Body of pancreas (tissue), 4 donors: ENCODE data around the gene TMEM235. TPM values are rescaled to one million over a fixed set of nuclear protein-coding genes. Genes with fewer than 3 reads are reported as not detected.

Experiments
- ATAC-seq: fragments of 150-250 bp; one replicate; pipeline ENCODE4 v1.9.1; 2016
- DNase-seq, 4 donors: peaks; one replicate each; pipeline ENCODE4 v3.0.0-alpha.2; 2019
- H3K27ac ChIP-seq, 4 donors: fragments of 200-600 bp; sonication (generic); 1 replicate in 3 of 4; 2 replicates in 1 of 4; pipeline versions ENCODE4 v1.5.1 to v1.6.1; 2016 to 2019; ENCODE audit warnings: mild to moderate bottlenecking in 1 of 4, mixed read lengths in 1 of 4, moderate library complexity in 1 of 4
- H3K27me3 ChIP-seq, 2 donors: fragments of 200-600 bp; sonication (generic); one replicate each; pipeline ENCODE4 v1.6.0; 2016; ENCODE audit warnings: mild to moderate bottlenecking in 1 of 2
- H3K36me3 ChIP-seq, 2 donors: fragments of 200-600 bp; sonication (generic); replicated peaks in 1 of 2; 2 replicates each; pipeline ENCODE4 v1.5.1; 2016; ENCODE audit warnings: low read depth in 2 of 2; ENCODE audit not compliant: insufficient read depth in 1 of 2
- H3K4me1 ChIP-seq: fragments of 200-600 bp; sonication (generic); one replicate; pipeline ENCODE4 v1.6.0; 2016
- H3K4me3 ChIP-seq, 2 donors: fragments of 200-600 bp; sonication (generic); 1 replicate in 1 of 2; 2 replicates in 1 of 2; pipeline ENCODE4 v1.5.1; 2016 to 2019
- H3K9me3 ChIP-seq, 3 donors: fragments of 200-600 bp; sonication (generic); 1 replicate in 2 of 3; 2 replicates in 1 of 3; pipeline ENCODE4 v1.5.1; 2016
- POLR2A ChIP-seq, 3 donors: fragments of 450-650 bp; IDR thresholded peaks; one replicate each; pipeline ENCODE4 v1.6.1; 2016; ENCODE audit warnings: antibody characterized with exemption in 3 of 3, mild to moderate bottlenecking in 2 of 3
- WGBS, 2 donors: methylation state at CpG; one replicate each; pipeline ENCODE4 v1.1.5; 2017; 5-methylcytosine and 5-hydroxymethylcytosine counted together
- intact Hi-C: fragments of 100-400 bp; cut with DNase I; formaldehyde crosslinking; loops from one replicate; pipeline ENCODE4 v1.15.1; 2023
- total RNA-seq, 2 donors: library from RNA; depleted of rRNA; stranded (reverse); fragments of >200 nt; gene quantifications; one replicate each; pipeline ENCODE4 v1.1.0, GENCODE V29; 2016
- TF ChIP-seq, protein P1 (sequence below), 7 experiments: fragments of 450-650 bp in 4 of 7; fragments of 200-600 bp in 3 of 7; sonication (generic) in 3 of 7; IDR thresholded peaks; one replicate each; pipeline ENCODE4 v1.5.1; 2016 to 2019; ENCODE audit warnings: antibody characterized with exemption in 7 of 7

Gene TMEM235
- total RNA-seq, 2 donors from 2014 or later: not detected

DNA sequence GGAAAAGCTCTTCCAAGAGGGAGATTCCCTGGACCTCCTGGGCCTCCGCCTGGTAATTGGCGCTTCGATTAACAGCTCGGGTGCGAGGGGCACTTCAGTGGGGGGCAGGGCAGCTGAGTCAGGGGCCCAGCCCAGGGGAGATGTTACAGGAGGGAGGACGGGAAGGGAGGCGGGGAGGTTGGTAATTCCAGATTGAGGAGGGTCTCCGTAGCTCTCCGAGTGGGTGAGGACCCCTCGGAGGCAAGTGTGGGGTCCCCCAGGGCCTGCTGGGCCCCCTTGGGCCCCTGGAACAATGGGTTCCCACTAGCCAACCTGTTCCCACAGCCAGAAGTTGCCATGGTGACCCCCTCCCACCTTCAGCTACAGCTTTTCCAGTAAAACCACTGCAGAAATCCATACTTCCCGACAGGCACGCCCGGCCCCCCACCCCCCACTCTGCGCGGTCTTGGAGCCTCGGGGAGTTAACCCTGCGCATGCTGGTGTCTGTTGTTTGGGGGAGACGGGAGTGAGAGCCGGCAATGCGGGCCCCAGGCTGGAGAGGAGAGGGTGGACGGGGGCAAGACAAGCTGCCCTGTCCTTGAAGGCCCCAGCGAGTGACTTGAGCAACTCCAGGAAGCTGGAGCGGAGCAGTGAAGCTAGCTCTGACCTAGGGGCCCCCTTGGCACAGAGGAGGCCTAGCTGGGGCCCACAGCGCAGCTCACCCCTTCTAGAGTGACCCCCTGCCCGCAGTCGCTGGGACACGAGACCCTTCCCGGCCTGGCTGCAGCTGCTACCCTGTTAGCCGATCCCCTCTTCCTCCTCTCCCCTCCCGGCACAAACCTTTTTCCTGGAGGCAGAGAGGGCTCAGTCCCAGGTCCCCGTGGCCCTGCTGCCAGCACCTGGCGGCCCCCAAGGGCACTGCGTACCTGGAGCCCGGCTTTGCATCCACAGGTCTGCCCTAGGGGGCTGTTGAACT is 37.8 kb downstream of the TMEM235 start:
- intact Hi-C loops: no loop called here
- H3K4me1 ChIP-seq: peaks cover 30% of the 10 kb centered on the region
- no peak for ATAC-seq

DNA sequence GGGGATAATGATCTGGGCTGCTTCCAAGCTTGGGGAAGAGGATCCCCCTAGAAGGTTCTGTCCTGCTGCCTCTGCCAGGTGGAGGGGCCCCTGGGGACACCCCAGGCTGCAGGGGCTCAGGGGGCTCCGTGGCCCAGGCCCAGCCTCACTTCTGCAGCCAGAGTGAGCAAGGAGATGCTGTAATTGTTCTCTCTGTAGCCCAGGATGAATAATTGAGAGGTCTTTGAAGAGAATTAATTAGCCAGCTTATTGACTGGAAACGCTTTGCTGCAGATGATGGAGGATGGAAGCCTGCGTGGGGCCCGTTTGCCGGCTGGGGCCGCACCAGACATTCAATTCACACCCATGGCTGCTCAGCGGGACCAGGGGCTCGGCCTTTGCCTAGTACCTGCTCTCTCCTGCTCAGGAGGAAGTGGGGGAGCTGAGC is 38.5 kb downstream of the TMEM235 start:
- Histone ChIP-seq H3K4me3 (no peak overlapping the region), H3K4me1 (peaks cover 29% of the 10 kb centered on the region), H3K36me3 (no peaks in the 10 kb centered on the region), H3K9me3 (no peaks in the 10 kb centered on the region), H3K27ac (no peak overlapping the region), H3K27me3 (no peaks in the 10 kb centered on the region)
- TF ChIP-seq, protein P1, sequence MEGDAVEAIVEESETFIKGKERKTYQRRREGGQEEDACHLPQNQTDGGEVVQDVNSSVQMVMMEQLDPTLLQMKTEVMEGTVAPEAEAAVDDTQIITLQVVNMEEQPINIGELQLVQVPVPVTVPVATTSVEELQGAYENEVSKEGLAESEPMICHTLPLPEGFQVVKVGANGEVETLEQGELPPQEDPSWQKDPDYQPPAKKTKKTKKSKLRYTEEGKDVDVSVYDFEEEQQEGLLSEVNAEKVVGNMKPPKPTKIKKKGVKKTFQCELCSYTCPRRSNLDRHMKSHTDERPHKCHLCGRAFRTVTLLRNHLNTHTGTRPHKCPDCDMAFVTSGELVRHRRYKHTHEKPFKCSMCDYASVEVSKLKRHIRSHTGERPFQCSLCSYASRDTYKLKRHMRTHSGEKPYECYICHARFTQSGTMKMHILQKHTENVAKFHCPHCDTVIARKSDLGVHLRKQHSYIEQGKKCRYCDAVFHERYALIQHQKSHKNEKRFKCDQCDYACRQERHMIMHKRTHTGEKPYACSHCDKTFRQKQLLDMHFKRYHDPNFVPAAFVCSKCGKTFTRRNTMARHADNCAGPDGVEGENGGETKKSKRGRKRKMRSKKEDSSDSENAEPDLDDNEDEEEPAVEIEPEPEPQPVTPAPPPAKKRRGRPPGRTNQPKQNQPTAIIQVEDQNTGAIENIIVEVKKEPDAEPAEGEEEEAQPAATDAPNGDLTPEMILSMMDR (IDR thresholded peaks at IDR 0.05): no peak
- no peak for DNase-seq
- intact Hi-C loops: no loop called here
- WGBS, 2 donors: 86 to 88% methylated on average over 4 to 8 of the region's 8 CpGs
- ATAC-seq: no peak

More for the DNA sequence above, 37.8 kb downstream of the TMEM235 start:
- TF ChIP-seq, protein P1 (IDR thresholded peaks at IDR 0.05): no peak
- no peak for TF ChIP-seq POLR2A (IDR thresholded peaks at IDR 0.05)
- no peaks in the 10 kb centered on the region for H3K27me3 ChIP-seq
- H3K4me3 ChIP-seq: no peak overlapping the region
- H3K9me3 ChIP-seq: no peaks in the 10 kb centered on the region
- H3K36me3 ChIP-seq: no peaks in the 10 kb centered on the region
- H3K27ac ChIP-seq: no peak overlapping the region
- peak in 1 of 4 donors; percentile 10 for DNase-seq
- 20 to 58% methylated on average over 1 to 32 of the region's 34 CpGs for WGBS, 2 donors

DNA sequence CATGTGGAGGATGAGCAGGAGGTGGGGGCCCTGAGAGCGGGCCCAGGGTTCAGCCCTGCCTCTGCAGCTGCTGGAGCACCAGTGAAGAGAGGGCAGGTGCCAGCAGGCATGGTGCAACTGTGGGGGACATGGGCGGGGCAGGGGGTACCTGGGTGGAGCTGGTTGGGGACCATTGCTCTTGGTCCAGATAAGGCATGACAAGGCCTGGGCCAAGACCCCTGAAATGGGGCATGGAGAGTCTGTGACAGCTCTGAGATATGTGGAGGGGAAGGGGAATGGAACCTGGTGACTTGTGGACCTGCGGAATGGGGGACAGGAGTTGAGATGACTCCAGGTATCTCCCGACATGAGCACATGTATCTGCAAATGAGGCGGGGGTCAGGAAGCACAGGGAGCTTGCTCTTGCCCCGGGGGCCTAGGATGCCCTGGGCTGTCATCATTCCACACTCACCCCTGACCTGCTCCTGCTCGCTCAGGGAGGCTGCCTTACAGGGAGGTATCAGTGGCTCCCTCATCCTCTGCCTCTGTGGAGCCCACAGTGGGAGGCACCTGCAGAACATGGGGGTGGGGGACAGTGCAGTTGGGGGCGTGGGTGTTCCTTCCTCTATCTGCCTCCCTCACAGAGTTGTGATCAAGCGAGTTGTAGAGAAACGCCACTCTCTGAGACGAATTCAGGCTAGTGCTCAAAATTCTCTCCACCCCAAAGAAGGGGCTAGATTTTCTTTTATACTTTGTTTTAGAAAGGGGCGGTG is 40.2 kb downstream of the TMEM235 start:
- WGBS, 2 donors: 61 to 71% methylated on average over 11 to 12 of the region's 12 CpGs
- intact Hi-C loops: no loop called here
- ATAC-seq (no peak), DNase-seq (no peak)
- TF ChIP-seq POLR2A (IDR thresholded peaks at IDR 0.05): no peak
- TF ChIP-seq, protein P1 (IDR thresholded peaks at IDR 0.05): no peak
- Histone ChIP-seq H3K4me3 (no peak overlapping the region), H3K9me3 (no peaks in the 10 kb centered on the region), H3K27me3 (no peaks in the 10 kb centered on the region), H3K36me3 (no peaks in the 10 kb centered on the region), H3K4me1 (peaks cover 13% of the 10 kb centered on the region), H3K27ac (no peak overlapping the region)

DNA sequence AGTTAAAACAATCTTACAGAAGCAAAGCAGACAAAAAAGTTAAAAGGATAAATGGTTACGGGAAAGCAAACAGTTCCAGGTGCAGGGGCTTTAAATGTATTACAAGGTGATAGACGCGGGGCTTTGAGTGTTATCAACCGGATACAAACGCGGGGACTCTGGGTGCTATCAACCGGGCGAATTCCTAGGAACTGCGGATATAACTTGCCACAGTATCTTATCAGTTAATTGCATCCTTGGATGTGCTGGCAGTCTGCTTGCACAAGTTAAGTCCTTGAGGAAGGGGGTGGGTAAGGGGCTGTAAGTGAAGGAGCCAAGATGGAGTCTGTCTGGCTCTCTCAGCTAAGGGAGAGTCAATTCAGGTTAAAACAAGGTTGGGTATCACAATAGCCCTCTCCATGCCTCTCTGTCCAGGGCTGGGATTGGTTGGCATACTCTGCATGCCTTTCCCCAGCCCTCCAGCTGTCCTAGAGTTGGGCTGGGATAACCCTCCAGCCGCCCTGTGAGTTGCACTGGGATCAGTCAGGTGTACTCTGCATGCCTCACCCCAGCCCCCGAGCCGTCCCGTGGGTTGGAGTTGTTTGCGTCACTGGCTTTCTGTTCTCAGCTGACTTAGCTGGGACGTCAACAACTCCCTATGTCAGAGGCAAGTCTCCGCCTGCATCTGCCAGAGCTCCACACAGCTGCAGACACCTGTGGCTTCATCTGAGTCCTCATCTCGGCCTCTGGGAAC is 40.9 kb downstream of the TMEM235 start:
- ATAC-seq (peak; percentile 81), DNase-seq (peak; percentile 58 to 81 (median 75))
- Histone ChIP-seq H3K27me3 (no peaks in the 10 kb centered on the region), H3K4me1 (peaks cover 11% of the 10 kb centered on the region), H3K4me3 (no peak overlapping the region), H3K27ac (peak overlapping the region in 3 of 4 donors; percentile 61 to 69 (median 62)), H3K9me3 (no peaks in the 10 kb centered on the region), H3K36me3 (no peaks in the 10 kb centered on the region)
- TF ChIP-seq, protein P1 (IDR thresholded peaks at IDR 0.05): no peak
- TF ChIP-seq POLR2A (IDR thresholded peaks at IDR 0.05): peak in 2 of 3 donors; percentile 50 to 64
- 16 to 28% methylated on average over 12 to 17 of the region's 17 CpGs for WGBS, 2 donors
- intact Hi-C loops: no loop called here
